IPS-NIHi7 (cell line): ENCODE data around the gene TH.

Source experiments
- DNase-seq: peaks from one replicate; pipeline ENCODE4 v3.0.0; 2012; ENCODE audit warnings: mixed read lengths; ENCODE audit errors: extremely low spot score

Gene TH

DNA sequence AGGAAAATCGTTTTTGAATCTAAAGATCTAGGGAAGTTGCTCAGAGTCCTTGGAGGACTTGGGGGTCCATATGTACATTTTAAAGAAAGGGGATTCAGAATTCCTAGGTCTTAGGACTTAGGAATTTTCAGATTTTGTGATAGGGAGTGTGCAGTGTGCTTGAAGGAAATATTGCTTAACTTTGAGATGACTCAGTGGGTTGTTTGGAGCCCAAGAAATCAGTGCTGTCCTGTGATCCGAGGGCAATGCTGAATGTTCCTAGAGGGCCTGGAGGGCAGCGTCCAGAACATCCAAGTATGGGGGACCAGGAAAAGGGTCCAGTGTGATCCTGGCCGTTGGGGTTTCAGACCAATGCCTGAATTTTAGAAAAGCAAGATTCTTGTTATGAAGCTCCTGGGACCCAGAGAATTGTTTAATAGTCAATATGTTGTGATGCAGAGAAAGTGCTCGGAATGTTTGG lies 29.3 kb downstream of the TH start:
- no peak for DNase-seq

DNA sequence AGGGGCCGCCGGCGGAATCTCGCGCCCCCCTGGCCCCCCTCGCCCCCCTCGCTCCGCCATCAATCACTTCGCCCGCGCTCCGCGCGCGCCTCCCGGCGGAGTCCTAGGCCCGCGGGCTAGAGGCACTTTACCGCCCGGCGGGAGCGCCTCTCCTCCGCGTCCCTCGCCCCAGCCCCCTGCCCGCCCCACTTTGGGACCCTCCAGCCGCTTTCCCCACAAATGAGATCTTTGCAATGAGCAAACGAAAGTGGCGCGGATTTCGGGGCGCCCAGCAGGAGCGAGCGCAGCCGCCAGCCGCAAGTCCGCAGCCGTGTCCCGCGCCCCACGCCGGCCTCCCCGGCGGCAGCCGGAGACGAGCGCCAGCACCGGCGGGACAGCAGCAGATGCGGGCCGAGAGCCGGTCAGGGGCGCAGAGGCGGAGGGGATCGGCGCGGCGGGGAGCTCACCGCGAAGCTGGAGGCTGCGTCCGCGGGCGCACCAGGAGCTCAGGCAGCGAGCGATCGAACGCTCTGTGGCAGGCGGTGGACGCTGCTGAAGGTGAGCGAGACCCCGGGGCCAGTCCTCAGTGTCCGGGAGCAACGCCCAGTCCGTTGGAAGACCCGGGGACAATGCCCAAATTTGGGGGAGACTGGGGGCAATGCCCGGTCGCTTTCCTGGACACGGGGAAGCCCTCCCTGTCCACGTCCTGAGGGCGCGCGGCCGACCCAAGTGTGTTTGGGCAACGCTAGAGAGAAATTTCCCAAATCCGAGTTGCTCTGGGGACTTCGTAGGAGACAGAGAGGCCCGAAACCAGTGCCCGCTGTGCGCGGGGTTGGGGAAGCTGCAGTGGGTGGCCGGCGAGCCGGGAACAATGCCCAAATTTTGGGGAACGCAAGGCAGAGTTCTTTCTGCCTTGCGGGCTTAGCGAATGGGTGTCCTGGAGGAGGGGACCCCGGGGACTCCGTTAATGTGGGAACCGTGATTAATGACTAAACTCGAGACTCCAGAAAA lies 30.9 kb downstream of the TH start:
- DNase-seq, result no peak

DNA sequence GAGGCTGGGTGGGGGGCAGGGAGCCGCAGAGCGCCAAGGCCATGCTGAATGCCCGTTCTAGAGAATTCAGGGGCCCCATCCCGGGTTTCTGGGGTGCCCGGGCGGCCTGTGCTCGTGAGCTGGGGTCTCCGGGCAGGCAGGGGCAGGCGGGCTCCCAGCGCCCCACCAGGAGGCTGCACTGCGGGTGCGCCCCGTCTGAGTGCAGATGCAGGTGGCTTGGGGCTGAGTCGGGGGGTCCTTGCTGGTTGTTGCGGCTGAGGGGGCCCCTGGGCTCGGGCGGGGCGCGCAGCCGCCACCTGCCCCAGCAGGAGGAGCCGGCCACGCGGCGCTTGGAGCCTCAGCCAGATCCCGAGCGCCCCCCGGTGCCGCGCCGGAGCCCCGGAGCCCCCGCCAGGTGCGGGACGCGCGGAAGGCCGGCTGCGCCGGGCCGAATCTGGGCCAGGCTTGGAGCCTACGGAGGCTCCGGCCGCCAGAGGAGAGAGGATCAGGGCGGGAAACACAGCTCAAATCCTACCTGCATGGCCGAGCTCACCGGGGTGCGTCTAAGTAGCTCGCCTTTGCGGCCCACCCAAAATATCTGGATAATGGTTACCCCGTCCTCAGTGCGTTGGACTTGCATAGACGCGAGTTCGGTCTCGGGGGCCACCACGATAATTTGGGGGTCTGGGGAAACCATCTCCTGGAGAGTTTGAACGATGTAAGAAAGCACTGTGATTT lies 31.8 kb downstream of the TH start:
- DNase-seq, result no peak

DNA sequence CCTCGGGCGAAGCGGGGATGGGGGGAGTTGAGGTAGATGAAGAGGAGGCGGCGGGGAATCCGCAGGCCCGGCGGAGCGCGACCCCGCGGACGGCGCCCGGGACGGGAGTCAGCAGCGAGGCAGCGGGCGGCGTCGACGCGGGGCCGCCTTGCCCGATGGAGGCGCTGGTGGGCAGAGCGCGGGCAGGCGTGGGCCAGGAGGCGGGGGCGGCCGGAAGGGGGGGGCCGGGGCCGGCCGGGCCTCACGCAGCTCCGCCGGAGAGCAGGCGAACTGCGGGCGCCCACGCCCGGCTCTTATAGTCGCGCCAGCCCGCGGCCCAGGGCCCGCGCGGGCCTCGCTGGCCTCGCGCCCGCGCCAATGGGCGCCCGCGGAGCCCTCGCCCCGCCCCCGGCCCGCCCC lies 32.5 kb downstream of the TH start, which contains the start of gene IGF2:
Gene IGF2, minus strand, starts transcription at position 267 of the 399 bp plus-strand sequence. CDS start 3,866 bp downstream, outside the sequence.
- peak; percentile 51 for DNase-seq

DNA sequence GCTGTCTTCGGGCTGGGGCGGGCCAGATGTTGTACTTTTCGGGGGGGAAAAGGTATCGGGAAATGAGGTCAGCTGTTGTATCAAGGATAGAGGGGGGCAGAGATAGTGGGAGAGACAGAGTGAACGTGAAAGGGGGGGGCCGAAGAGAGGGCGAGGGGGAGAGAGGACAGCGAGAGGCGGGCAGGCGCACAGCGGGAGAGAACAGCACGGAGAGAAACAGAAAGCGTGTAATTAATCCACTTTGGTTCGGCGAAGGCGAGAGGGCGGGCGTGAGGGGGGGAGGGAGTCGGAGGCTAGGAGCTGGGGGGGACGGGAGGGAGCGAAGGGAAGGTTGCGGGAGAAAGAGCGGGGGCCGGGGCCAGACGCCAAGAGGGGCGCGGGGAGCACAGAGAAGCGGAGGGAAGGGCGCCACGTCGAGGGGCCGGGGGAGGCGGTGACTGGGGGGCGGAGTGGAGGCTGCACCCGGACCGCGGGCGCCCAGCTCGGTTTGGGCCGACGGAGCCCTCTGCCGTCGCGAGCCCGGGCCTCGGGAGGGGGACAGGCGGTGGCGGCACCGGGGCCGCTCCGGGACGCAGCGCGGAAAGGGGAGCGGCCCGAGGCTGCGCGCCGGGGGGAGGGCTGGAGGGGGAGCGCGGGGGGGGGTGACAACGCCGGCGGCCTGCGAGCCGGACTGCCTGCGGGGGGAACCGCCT lies 33.0 kb downstream of the TH start:
- DNase-seq, result no peak

DNA sequence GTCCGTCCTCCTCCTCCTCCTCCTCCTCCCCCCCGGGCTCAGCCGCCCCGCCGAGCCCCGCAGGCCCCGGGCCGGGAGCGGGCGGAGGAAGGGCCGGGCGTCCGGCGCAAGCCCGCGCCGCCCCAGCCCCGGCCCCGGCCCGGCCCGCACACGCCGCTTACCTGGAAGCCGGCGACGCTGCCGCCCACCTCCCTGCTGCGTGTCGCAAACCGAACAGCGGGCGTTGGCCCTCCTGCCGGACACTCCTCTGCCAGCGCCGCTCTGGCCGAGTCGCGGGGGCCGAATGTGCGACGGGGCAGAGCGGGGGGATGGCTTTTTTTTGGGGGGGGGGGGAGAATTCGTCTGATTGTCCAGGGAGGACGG lies 33.6 kb downstream of the TH start:
- peak; percentile 45 for DNase-seq

DNA sequence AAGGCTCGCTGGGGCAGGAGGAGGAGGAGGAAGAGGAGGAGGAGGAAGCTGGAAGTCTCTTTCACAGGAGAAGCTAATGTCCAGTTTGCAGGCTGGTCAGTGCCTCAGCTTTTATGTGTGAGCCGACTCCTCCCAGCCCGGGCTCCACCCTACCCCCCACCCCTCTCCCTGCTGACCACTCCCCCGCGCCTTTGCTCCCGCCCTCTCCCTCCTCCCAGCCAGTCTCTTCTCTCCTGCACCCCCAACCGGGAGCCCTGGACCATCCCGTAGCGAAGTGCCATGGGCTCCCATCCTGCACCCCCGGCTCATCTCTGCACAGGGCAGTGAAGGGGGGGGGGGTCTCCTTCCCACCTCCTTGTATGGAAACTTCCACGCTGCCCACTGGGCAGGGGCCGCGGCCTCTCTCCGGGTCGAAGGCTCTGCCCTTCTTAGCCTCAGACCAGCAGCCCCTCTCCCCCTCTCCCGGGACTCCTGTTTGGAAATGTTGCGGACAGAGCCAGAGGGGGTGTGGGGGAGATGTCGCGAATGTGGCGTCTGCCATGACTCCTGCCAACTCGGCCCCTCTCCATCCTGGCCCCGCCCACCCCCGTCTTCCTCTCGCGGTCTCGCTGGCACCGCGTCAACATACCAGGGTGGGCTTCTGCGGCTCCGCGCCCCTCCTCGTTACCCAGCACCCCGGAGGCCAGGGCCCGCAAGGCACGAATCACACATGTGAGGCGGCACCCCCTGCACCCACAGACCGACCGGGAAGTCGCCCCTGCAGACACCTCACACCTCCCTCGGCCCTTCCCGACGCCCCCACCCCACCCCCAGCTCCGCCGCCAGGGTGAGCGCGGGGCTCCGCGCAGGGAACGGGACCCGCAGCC lies 34.2 kb downstream of the TH start:
- DNase-seq, result peak; percentile 89

DNA sequence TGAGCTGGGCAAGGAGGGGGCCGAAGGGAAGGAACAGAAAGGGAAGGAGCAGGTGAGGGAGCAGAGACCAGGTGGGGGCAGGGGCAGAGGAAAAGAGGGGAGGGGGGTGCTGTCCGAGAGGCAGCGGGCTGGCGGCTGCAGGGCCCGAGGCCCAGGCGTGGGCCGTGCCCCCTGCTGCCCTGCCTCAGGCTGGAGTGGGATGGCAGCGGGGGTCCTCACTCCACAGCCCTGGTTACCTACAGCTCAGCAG lies 34.7 kb downstream of the TH start:
- peak; percentile 34 for DNase-seq

DNA sequence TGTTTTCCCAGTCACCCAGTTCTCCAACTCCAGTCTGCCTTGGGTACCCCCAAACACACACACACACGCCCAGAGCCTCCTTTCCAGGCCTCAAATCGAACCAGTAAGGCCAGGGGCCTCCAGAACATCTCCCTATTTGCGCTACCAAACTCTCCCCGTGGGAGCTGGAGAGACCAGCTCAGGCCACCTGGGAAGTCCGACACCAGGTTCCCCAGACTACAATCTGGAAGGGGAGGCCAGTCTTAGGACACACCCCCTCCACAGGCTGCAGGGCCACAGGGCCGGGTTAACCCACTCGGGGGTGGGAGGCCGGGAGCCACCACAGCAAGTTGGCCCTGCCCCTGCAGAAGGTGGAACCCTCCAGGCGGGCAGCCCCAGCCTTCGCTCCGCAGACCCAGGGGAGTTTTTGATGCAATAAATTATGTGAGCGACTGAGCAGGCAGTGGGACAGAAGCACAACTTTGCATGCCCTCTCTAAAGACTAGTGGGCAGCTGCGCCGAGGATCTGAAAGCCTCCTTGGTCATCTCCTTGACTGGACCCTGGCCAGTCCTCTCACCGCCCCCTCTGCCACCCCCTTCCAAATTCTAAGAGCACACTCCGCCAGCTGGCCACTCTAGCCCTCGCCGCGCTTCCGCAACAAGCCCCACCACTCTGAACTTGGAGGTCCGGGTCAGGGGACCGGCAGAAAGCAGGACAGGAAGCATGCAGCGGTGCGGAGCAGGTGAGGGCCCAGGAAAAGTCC lies 35.2 kb downstream of the TH start:
- no peak for DNase-seq

DNA sequence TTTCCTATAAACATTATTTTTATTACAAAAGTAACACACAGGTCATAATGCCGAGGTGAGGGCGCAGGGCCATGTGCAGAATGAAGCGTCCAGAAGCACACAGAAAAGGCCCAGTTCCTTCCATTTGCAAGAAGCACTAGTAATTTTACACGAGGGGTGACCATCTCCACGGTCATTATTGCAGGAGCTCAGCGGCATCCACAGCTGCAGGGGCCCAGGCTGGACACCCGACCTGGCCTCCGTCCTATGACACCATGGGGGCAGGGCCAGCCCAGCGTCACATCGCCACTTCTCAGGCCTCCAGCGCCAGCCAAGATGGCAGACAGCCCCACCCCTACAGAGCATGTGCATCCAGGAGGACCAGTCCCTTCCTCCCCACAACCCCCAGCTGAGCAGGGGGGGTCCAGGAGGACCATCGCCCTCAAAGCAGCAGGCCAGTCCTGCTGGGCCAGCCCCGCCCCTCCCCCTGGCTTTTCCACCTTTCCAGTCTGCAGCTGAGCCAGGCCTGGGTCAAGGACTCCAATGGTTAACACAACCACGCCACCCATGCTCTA lies 35.9 kb downstream of the TH start:
- DNase-seq, result no peak

DNA sequence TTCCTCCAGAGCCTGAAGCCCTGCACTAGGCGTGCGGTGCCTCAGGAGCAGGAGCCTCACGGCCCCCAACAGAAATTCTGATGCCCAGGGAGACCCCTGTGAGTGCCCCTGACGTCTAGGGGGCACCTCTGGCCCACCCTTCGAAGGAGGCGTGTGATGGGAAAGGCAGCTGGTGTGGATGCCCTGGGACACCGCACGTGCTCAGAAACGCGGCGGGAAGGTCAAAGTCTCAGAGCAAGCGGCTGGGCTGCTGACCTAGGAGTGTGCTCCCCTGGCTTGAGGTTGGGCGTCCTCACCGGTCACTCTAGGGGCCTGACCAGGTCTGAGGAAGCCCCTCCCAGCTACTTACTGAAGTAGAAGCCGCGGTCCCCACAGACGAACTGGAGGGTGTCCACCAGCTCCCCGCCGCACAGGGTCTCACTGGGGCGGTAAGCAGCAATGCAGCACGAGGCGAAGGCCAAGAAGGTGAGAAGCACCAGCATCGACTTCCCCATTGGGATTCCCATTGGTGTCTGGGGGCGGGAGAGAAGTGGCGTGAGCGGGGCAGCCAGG lies 36.5 kb downstream of the TH start:
- DNase-seq, result no peak

DNA sequence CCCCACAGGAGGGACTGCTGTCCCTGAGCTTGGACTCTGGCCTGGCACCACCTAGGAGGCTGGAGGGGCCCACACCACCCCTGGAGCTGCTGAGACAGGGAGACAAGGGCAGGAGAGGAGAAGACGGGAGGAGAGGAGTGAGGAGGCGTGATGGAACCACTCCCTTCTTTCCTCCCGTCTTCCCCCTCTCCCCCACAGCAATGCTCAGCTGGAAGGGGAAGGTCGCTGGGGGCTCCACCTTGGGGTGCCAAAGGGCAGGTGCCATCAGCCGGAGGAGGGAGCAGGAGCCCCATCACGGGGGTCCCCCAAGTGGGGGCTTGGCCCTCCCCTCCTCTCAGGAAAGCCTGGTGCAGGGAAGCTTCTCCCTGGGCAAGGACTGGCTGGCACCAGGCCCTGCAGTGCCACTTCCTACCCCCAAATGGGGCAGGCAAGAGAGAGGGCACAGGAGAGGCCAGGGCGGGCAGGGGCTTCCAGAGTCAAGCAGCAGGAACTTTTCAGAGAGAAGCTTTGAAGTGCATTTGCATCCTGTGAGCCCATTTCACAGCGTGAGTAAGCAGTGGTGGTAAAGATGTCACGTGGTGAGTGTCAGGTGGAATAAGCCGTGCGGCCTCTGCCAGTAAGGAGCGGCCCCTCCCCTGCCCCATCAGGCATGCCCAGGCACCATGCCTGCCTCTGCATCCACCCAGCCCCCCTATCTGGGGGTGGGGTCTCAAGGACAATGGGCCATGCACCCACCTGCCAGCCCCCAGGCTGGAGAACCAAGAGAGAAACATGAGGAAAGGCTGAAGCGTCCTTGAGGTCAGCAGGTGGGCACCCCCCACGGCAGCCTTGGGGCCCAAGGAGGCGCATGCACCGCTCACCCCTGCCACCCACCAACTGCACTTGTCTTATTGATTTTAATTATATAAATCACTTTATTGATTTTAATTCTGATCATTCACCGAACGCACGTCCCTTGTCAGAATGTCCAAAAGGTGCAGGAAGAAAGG lies 37.3 kb downstream of the TH start:
- no peak for DNase-seq

DNA sequence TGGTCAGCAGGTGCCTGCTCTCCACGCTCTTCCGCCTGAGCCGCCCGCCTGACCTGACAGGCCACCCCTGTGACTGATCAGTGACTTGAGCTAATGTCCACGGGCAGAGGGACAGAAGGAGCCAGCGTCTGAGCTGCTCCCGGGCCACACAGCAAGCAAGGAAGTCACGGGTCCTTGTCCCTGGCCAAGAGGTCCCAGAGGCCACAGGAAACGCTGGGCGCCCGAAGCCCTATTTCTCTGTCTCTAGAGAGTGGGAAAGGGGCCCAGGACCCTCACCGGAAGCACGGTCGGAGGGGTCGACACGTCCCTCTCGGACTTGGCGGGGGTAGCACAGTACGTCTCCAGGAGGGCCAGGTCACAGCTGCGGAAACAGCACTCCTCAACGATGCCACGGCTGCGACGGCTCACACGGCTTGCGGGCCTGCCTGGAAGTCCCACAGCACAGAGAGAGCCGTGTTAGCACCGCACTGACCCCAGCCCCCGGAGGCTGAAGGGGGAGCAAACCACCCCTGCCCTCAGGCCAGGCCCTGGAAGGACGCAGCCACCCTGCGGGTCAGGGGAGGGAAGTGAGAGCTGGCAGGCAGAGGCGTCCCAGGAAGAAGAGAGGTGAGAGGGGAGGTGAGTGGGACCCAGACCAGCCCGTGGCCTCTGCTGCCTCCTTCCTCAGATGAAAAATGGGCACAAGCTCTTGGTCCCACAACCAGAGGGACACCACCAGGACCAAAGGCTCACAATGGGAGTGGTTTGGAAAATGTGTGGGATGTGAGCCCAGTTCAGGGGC lies 38.2 kb downstream of the TH start:
- DNase-seq, result no peak

DNA sequence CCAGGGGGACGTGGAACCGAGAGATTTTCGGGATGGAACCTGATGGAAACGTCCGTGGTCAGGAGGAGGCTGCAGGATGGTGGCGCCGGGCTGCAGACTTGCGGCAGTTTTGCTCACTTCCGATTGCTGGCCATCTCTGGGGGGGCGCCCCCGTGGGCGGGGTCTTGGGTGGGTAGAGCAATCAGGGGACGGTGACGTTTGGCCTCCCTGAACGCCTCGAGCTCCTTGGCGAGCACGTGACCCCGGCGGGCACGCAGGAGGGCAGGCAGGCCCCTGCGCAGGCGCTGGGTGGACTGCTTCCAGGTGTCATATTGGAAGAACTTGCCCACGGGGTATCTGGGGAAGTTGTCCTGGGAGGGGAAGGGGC lies 38.8 kb downstream of the TH start:
- DNase-seq, result no peak

DNA sequence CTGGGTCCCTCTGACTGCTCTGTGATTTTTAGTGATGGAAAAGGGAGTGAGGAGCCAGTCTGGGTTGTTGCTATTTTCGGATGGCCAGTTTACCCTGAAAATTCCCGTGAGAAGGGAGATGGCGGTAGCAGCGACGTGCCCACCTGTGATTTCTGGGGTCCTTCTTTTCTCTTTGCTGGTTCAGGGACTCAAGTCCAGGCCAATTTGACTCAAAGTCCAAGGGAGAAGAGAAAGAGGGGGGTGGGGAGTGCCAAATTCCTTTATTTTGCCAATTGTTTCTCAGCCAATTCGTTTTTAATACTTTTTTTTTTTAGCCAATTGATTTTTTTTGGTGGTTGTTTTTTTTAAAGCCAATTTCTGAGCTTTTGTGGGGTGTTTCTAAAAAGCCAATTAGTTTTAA lies 39.4 kb downstream of the TH start:
- no peak for DNase-seq

DNA sequence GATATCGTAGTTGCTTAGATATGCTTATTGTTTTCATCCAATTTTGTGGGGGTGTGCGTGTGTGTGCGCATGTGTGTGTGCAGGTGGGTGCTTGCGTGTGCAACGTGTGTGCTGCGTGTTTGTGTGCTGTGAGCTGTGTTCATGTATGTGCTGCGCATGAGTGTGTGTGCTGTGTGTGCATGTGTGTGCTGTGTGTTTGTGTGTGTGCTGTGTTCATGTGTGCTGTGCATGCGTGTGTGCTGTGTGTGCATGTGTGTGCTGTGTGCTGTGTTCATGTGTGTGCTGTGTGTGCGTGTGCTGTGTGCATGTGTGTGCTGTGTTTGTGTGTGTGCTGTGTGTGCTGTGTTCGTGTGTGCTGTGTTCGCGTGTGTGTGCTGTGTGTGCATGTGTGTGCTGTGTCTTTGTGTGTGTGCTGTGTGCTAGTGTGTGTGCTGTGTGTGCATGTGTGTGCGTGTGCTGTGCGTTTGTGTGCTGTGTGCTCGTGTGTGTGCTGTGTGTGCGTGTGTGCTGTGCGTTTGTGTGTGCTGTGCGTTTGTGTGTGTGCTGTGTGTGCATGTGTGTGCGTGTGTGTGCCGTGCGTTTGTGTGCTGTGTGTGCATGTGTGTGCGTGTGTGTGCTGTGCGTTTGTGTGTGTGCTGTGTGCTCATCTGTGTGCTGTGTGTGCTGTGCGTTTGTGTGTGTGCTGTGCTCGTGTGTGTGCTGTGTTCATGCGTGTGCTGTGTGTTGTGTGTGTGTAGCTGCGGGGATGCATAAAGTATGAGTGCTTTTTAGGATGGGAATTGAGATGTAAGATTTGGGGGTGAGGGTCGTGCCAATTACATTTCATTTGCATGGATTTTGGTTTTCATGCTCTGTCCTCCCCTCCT lies 40.0 kb downstream of the TH start:
- no peak for DNase-seq

DNA sequence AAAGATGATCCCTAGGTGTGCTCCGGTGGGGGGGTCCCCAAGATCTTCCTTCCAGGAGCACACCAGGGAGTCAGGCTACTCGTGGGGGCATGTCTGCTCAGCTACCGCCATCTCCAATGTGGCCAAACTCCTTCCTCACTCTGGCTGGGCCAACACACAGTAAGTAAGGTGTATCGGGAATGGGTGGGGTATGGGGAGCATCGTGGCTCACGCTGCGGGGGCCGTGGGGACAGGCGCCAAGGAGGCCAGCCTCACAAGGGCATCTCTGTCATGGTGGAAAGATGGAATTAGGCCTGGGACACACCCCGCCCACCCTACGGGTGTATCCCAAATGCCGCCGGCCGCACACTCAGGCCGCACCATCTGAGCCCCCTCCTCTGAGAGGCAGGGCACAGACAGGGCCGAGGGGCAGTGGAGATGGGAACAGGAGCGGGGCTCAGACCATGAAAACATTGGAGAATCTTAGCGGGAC lies 40.7 kb downstream of the TH start:
- DNase-seq, result no peak
